ENCODE measurements around the gene TMEM272. TPM values are rescaled to one million over a fixed set of nuclear protein-coding genes. Genes with fewer than 3 reads are reported as not detected.

TMEM272 gene
- total RNA-seq, 2 donors from 2014 or later: not detected

- WGBS, 2 donors: 90% methylated on average over 2 of the region's 2 CpGs
- ATAC-seq (no peak), DNase-seq (no peak)
- Histone ChIP-seq H3K4me3 (no peak overlapping the region), H3K36me3 (replicated peaks in 1 of 2; ENCODE audit: insufficient read depth in 1 of 2, low read depth in 2 of 2) (peaks cover 0 to 5% of the 10 kb centered on the region in 2 donors), H3K27ac (peak overlapping the region; percentile 90 to 96 (median 93)), H3K4me1 (peaks cover 48% of the 10 kb centered on the region), H3K27me3 (no peaks in the 10 kb centered on the region), H3K9me3 (no peaks in the 10 kb centered on the region)
- TF ChIP-seq POLR2A (IDR thresholded peaks at IDR 0.05) (no peak), CTCF (IDR thresholded peaks at IDR 0.05) (no peak)
- intact Hi-C loops (cut with DNase I): no loop called here
Observed at GRCh38 chr13:51763486-51763885, 81.5 kb downstream of the TMEM272 start.

Other genes starting within 250 kb of the TMEM272 start
- gene DHRS12, start 41.0 kb downstream of the TMEM272 start, total RNA-seq: 10 to 100 TPM in 1 of 2 donors, 1 to 10 TPM in 1; 4.0 to 38.7 TPM
- gene CCDC70, start 16.8 kb upstream of the TMEM272 start, total RNA-seq: not detected
- 1 to 10 TPM; 5.7 to 6.9 TPM for gene ATP7B, start 166.3 kb upstream of the TMEM272 start, total RNA-seq
- gene ALG11, start 167.2 kb upstream of the TMEM272 start, total RNA-seq: 10 to 100 TPM in 1 of 2 donors, 1 to 10 TPM in 1; 9.2 to 16.1 TPM
- gene UTP14C, start 179.5 kb upstream of the TMEM272 start, total RNA-seq: 1 to 10 TPM; 9.6 to 9.9 TPM